ENCODE data around the gene BCL2L1.

Gene BCL2L1

GRCh38 chr20:31677553-31678260, 45.0 kb downstream of the BCL2L1 start:
- TF ChIP-seq CTCF (IDR thresholded peaks at IDR 0.05; ENCODE audit: low read depth, low read length, missing control alignments): no peak
- DNase-seq: no peak
- Histone ChIP-seq H3K36me3 (replicated peaks) (peaks cover 14% of the 10 kb centered on the region), H3K27me3 (replicated peaks) (no peaks in the 10 kb centered on the region), H3K27ac (no peak overlapping the region), H3K4me3 (ENCODE audit: low read depth, low read length) (no peak overlapping the region)
- in situ Hi-C loops (cut with HindIII; ENCODE audit: low pct_ligation_motif_present, low sequenced_read_pairs): no loop called here

- Histone ChIP-seq H3K27me3 (replicated peaks) (no peaks in the 10 kb centered on the region), H3K27ac (no peak overlapping the region), H3K36me3 (replicated peaks) (peaks cover 14% of the 10 kb centered on the region), H3K4me3 (ENCODE audit: low read depth, low read length) (no peak overlapping the region)
- in situ Hi-C loops (cut with HindIII; ENCODE audit: low pct_ligation_motif_present, low sequenced_read_pairs): no loop called here
- no peak for TF ChIP-seq CTCF (IDR thresholded peaks at IDR 0.05; ENCODE audit: low read depth, low read length, missing control alignments)
- no peak for DNase-seq
Measured at GRCh38 chr20:31676609-31676989, 46.1 kb downstream of the BCL2L1 start.

GRCh38 chr20:31675828-31676608, 46.6 kb downstream of the BCL2L1 start:
- no peak overlapping the region for H3K4me3 ChIP-seq (ENCODE audit: low read depth, low read length)
- peak; percentile 39 for DNase-seq
- no peak for TF ChIP-seq CTCF (IDR thresholded peaks at IDR 0.05; ENCODE audit: low read depth, low read length, missing control alignments)
- H3K27ac ChIP-seq: peak overlapping the region; percentile 17
- peaks cover 14% of the 10 kb centered on the region for H3K36me3 ChIP-seq (replicated peaks)
- H3K27me3 ChIP-seq (replicated peaks): no peaks in the 10 kb centered on the region
- in situ Hi-C loops (cut with HindIII; ENCODE audit: low pct_ligation_motif_present, low sequenced_read_pairs): no loop called here

- H3K27ac ChIP-seq: peak overlapping the region; percentile 41
- in situ Hi-C loops (cut with HindIII; ENCODE audit: low pct_ligation_motif_present, low sequenced_read_pairs): no loop called here
- H3K4me3 ChIP-seq (ENCODE audit: low read depth, low read length): no peak overlapping the region
- peaks cover 10% of the 10 kb centered on the region for H3K36me3 ChIP-seq (replicated peaks)
- no peaks in the 10 kb centered on the region for H3K27me3 ChIP-seq (replicated peaks)
- peak; percentile 86 for DNase-seq
- no peak for TF ChIP-seq CTCF (IDR thresholded peaks at IDR 0.05; ENCODE audit: low read depth, low read length, missing control alignments)
Measured at GRCh38 chr20:31674895-31675827, 47.5 kb downstream of the BCL2L1 start.

GRCh38 chr20:31673943-31674463, 48.7 kb downstream of the BCL2L1 start:
- H3K4me3 ChIP-seq (ENCODE audit: low read depth, low read length): no peak overlapping the region
- no peak overlapping the region for H3K27ac ChIP-seq

More at GRCh38 chr20:31673943-31674463, 48.7 kb downstream of the BCL2L1 start:
- DNase-seq: no peak
- in situ Hi-C loops (cut with HindIII; ENCODE audit: low pct_ligation_motif_present, low sequenced_read_pairs): no loop called here
- Histone ChIP-seq H3K27me3 (replicated peaks) (no peaks in the 10 kb centered on the region), H3K36me3 (replicated peaks) (peaks cover 6% of the 10 kb centered on the region)
- TF ChIP-seq CTCF (IDR thresholded peaks at IDR 0.05; ENCODE audit: low read depth, low read length, missing control alignments): no peak

Data from brain microvascular endothelial cell (primary cell).